DMS53 treated with DMSO at 0.1 percent for 48 hours (cell line): ENCODE data around the gene PITPNC1.
"Not testable (repeated sequence)": the region's sequence is repeated elsewhere in the genome, so short reads cannot be mapped to it uniquely, and the experiment has no call there.

Source experiments
- DNase-seq: peaks from one replicate; lab custom pipeline; 2025; ENCODE audit not compliant: unreplicated experiment; lab: John Stamatoyannopoulos, UW

PITPNC1 gene

GRCh38 chr17:67458203-67458602, 81.1 kb downstream of the PITPNC1 start:
- no peak for DNase-seq

GRCh38 chr17:67459985-67460384, 82.9 kb downstream of the PITPNC1 start:
- no peak for DNase-seq

- no peak for DNase-seq
Observed at GRCh38 chr17:67461228-67461780, 84.2 kb downstream of the PITPNC1 start.

DNA sequence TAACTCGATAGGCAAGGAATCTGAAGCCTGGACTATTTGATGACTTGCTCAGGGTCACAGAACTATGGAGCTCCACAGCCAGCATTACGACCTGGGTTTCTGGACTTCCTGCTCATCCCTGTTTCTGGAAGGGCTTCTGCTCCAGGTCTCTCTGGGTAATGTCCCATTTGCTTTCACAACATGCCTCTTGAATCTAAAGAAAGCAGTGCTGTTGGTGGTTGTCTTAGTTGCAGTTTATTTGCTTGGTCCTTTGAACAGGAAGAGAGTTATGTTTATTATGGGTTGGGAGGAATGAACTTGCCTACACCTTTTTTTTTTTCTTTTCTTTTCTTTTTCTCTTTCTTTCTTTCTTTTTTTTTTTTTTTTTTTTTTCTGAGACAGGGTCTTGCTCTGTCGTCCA, 84.8 kb downstream of the PITPNC1 start:
- DNase-seq: no peak

DNA sequence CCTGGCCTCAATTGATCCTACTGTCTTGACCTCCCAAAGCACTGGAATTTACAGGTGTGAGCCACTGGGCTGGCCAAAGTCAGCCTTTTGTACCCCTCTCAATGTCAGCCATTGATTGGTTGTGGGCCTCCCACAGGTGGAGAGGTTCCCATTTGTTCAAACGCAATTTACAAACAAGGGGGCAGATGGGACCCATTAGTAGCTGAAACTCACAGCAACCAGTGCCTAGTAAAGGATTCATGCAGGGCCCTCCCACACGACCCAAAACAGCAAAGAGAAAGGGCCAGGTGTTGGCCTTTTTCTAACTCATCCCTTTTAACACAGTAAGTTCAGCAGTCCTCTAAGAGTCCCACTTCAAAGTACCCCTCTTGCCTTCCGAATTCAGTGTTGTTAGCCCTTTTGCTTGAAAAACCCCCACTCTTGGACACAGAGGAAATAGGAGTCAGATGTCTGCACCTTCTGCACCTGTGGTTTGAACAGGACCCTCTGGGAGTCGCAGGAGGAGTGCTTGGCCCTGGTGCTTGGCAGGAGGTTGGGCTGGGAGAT, 89.2 kb downstream of the PITPNC1 start:
- DNase-seq: no peak

DNA sequence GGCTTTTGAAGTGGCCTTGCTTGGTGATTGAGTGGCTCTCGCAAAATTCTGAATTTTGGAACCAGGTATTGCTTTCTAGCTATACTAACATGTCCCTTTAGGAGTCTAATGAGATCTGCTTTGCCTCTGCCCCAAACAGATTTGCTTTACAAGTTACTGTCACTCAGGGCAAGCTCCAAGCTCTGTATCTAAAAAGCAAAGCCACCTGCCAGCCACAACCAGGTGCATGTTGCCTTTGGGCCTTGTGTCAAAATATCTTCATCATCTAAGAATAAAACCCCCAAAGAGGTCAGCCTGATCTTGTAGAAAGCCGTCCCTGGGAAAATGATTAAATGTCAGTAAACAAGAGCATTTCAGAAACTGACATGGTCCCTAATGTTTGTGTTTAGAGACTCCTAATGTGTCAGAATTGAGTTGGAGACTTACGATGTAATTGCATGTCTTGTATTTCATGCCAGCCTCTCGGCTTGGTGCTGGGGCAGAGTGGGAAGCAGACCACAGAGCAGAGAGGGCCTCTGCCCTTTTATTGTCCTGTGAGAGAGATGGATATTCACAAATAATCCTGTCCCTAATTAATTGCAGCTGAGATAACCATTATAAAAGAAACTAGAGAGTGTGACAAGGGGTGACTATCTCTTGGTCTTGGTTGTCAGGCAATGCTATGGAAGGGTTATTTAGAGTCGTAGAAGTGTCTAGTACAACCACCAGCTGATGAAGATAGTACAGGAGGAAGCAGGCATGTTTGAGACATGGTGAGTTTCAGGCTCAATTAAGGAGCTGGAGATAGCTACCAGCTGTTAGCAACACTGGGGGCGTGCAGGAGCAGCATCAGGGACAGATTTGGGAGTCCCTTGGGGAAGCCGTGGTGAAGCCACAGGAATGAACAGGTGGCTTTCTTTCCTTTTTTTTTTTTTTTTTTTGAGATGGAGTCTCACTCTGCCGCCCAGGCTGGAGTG, 90.7 kb downstream of the PITPNC1 start:
- no peak for DNase-seq

- no peak for DNase-seq
Observed at GRCh38 chr17:67469208-67469980, 92.3 kb downstream of the PITPNC1 start.

- no peak for DNase-seq
Observed at GRCh38 chr17:67470163-67470562, 93.1 kb downstream of the PITPNC1 start.

GRCh38 chr17:67471118-67471517, 94.0 kb downstream of the PITPNC1 start:
- no peak for DNase-seq

DNA sequence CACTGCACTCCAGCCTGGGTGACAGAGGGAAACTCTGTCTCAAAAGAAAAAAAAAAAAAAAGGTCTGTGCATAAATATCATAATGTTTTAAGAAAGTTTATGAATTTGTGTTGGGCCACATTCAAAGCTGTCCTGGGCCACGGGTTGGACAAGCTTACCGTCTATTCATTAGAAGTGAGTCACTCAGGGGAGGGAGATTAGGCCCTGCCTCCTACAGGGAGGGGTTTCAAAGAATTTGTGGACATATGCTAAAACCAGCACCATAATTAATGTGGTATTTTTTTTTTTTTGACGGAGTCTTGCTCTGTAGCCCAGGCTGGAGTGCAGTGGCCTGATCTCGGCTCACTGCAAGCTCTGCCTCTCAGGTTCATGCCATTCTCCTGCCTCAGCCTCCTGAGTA, 95.5 kb downstream of the PITPNC1 start:
- DNase-seq: not testable (repeated sequence)

DNA sequence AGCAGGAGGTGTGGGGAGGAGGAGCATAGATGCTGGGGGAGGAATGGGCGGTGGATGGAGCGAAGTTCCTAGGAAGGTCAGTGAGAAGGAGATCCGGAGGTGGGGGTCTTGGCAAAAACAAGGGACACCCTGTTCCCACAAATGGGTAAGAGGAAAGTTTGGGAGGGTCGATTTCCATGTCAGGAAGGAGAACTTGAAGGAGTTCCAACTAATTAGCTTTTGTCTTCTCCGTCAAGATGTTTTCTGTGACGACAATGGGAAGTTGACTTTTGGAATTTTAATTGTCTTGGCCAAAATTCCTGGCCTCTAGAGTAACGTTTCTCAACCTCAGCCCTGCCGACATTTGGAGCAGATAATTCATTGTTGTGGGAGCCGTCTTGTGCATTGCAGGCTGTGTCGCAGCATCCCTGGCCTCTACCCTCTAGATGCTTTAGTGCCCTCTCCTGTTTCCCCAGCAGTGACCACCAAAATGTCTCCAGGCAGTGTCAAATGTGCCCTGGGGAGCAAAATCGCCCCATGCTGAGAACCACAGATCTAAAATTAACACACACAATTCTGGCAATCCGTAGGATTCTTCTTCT, 97.1 kb downstream of the PITPNC1 start:
- no peak for DNase-seq

GRCh38 chr17:67475161-67475937, 98.3 kb downstream of the PITPNC1 start:
- DNase-seq: peak; percentile 84

DNA sequence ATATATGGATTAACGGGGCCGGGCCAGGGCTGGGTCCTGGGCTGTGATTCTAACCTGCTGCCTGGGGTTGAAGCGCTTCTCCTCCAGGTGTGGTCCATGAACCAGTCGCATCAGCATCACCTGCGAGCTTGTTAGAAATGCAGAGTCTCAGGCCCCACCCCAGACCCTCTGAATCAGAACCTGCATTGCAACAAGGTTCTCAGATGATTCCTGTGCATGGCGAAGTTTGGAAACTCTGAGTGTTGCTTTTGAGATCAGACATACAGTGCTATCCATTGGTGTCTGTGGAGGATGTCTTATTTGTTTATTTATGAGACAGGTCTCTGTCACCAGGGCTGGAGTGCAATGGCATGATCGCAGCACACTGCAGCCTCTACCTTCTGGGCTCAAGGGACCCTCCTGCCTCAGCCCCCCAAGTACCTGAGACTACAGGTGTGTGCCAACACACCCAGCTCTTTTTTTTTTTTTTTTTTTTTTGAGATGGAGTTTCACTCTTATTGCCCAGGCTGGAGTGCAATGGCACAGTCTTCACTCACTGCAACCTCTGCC, 99.8 kb downstream of the PITPNC1 start:
- no peak for DNase-seq

DNA sequence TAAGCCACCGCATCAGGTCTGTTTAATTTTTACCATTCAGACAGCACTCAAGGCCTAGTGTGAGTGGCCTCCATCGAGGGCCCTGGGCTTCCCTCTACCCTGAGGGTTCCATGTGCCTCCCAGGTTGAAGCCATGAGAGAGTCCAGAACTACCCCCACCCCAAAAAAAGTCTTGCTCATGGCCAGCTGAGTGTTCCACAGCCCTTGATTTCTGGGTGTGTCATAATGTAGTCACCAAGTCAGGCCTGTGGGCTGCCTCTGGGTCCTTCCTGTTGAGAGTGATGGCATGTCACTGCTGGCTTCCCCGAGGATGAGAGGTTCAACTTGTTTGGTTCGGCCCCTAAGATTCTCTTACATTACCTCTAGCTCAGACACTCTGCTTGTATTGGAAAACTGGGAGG, 100.6 kb downstream of the PITPNC1 start:
- DNase-seq: no peak

GRCh38 chr17:67478401-67479041, 101.4 kb downstream of the PITPNC1 start:
- no peak for DNase-seq

DNA sequence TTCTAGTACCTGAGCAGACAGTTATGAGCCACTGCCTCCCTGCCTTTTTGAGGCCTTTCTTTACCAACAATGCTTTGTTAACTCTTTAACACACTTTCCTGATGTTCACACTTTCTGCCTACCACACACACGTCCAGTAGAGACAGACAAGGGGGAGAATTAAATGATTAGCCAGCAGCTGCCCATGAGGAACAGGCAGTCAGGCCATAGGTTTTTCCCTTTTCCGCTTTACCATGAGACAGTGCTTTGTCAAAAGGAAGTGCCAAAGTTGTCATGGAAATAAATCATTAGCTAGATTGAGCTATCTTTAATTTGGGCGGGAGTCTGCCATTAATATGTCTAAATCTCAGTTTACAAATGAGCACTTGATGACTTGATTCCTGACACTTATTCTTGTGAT, 102.1 kb downstream of the PITPNC1 start:
- no peak for DNase-seq

GRCh38 chr17:67480959-67481358, 103.9 kb downstream of the PITPNC1 start:
- not testable (repeated sequence) for DNase-seq

GRCh38 chr17:67481808-67482207, 104.7 kb downstream of the PITPNC1 start:
- no peak for DNase-seq

DNA sequence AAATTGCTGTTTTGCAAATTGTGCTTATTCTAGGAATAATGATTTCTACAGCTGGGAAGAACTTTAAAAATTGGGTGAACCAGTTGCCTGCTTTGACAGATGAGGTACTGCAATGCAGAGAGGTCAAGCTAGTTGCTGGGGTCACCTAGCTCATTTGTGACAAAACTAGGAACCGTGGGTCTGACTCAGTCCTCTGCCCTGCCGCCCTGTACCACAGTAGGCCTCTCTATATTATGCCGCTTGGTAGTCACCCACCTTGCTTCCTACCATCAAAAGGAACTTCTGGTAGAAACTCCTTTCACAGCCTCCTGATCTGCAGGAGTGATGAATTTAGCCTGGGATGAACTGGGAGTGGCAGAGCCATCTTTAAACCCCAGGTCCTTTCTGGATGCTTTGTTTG, 105.7 kb downstream of the PITPNC1 start:
- no peak for DNase-seq

GRCh38 chr17:67484261-67484660, 107.2 kb downstream of the PITPNC1 start:
- no peak for DNase-seq
